NCI-H82 treated with DMSO at 0.1 percent for 48 hours (cell line): Measurements from ENCODE around the gene CREB3L2.
"Not testable (repeated sequence)": the region's sequence is repeated elsewhere in the genome, so short reads cannot be mapped to it uniquely, and the experiment has no call there.

Source experiments
- DNase-seq: peaks from one replicate; lab custom pipeline; 2025; ENCODE audit not compliant: unreplicated experiment; lab: John Stamatoyannopoulos, UW

Gene CREB3L2

DNA sequence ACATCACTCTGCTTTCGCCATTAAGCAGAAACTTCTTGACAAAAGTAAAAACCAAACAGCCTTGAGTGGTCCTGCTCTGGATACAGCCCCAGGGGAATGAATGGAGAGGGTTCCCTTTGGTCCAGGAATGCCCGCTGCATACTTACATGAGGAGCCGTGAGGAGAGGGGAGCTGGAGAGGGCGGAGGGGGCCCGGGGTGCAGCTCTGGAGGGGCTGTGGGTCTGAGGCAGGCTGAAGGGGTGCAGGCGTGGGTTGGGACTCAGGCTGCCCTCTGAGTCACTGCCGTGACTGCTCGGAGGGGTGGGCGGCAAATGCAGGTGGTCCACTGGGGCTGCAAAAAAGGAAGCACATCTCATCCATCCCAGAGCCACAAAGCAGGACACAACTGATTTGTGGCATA lies 93.8 kb downstream of the CREB3L2 start:
- no peak for DNase-seq

DNA sequence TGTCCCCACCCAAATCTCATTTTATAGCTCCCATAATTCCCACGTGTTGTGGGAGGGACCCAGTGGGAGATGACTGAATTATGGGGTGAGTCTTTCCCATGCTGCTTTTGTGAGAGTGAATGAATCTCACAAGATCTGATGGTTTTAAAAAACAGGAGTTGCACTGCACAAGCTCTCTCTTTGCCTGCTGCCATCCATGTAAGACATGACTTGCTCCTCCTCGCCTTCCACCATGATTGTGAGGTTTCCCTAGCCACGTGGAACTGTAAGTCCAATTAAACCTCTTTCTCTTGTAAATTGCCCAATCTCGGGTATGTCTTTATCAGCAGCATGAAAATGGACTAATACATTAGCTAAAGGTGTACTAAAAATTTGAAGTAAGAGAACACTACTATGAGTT lies 95.2 kb downstream of the CREB3L2 start:
- DNase-seq, result not testable (repeated sequence)

DNA sequence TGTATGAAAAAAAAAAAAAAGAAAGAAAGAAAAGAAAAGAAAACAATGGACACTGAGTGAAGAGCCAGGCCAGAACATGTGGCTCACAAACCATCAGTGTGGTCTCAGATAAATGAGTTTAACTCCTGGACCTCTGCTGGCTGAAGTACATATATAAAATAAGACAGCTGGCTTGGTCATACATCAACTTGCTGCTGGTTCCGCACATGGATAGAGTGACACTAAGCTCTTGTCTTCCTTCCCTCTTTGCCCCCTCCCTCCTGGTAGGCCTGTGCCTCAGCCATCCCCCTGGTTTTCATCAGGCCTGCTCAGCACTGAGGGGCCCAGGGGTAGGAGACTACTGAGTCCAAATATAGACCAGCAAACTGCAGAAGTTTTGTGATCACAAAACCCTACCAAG lies 97.1 kb downstream of the CREB3L2 start:
- DNase-seq, result no peak

DNA sequence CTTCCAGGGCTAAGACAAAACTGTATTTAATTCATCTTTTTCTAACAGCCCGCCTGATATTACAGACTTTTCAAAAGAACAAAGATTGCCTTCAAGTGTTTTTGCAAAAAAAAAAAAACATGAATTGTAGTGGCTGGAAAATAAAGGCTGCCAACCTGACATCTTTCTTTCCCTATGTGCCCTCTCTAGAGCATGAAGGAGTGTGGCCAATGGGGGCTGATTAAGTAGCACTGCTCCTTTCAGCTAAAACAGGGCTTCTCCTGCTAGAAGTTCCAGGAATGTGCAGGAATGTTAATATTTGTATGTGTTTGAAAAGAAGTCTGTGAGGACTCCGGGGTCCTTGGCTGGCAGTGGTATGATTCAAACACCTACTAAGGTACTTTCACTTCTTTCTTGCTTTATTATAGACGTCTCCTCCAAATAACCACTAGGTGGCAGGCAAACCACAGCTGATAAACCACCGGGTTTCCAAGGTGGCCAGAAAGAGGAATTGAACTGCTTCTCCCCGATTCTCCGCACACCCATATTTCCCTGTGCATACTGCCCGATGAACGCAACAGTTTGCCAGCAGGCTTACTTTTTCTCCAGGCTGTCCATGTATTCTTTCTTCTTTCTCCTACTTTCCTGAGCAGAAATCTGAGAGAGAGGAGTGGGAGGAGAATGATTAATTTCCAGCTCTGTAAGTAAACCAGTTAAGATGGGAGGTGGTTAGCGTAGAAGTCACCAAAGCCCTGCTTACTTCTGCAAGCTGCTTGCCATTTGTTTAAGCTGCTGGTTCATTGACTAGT lies 98.3 kb downstream of the CREB3L2 start:
- DNase-seq, result peak; percentile 49

DNA sequence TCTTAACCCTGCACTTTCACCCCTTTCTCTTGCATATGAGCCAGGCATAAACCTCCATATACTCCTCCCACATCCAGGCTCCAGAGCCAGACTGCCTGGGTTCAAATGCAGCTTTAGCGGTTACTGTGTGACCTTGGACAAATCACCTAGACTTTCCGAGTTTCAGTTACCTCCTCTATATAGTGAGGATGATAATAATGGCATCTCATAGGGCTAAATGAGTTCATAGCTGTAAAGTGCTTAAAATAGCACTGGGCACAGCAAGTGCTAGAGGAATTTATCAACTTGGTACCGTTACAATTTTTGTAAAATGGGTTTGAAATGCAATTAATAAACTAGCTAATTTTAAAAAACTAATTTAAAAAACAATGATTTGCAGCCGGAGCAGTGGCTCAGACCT lies 101.7 kb downstream of the CREB3L2 start:
- no peak for DNase-seq

DNA sequence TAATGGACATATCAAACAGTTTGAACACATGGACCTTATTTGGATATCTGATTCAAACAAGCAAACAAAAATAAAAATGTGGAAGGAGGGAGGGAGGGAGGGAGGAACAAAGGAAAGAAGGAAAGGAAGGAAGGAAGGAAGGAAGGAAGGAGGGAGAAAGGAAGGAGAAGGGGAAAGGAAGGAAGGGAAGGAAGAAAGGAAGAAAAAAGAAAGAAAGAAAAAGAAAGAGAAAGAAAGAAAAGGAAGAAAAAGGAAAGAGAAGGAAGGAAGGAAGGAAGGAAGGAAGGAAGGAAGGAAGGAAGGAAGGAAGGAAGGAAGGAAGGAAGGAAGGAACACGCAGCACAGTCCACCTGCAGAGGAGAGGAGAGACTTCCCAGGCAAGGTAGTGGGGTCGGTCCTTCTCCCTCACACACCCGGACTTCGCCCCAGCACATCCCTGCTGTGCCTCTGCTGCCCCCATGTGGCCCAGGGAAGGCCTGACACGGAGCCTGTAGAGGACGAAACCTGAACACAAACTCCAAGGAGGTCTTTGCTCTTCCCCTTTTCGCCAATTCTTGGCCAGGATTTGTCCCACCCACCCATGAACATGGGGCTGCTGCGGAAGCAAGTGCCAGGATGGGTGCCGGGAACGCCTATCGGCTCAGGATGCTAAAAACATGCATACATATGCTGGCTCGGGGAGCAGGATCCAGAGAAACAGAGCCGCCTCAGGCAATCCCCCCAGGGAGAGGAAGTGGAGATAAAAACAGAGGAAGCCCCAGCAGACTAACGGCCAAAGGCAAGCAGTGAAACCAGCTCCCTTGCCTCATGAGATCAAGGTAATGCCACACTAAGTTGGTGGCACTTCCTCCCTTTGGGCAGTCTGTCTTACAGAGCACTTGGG lies 102.8 kb downstream of the CREB3L2 start:
- peak; percentile 28 for DNase-seq

DNA sequence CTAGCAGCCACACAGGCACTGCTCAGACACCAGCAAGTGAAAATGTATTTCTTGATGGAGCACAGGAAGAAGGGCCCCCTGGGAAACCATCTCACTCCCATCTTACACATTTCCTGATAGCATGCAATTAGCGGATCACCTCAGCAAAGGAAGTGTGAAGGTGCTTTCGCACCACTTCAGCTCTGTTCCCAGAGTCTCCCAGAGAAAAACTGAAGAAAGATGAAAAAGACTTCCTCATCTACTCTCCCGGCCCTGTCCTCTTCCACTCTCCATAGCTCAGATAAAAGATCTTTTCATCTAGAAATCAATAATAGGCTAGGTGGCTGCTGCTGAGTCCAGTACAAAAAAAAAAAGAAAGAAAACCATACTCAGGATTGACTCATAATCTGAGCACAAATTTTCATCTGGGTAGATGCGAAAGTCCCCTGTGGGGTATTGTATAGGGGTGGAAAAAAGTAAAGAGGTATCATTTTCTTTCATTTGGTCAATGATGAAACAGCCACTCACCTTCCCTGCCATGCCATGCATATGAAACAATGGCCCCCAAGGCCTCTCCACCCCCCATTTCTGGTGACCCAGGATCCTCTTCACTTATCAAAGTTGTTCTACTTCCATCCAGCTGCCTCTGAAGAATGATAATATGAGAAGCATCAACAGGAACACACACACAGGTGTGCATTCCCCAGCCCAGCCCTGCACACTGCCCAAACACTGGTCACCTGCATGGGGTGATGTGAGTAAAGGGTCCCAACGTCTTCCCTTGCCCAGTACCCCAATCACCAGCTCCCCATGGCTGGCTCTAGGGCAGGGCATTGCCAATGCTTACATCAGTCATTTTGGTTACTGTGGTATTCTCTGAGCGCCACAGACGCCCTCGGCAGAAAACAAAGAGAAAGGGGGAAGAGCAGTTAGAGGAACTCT lies 106.3 kb downstream of the CREB3L2 start:
- no peak for DNase-seq

DNA sequence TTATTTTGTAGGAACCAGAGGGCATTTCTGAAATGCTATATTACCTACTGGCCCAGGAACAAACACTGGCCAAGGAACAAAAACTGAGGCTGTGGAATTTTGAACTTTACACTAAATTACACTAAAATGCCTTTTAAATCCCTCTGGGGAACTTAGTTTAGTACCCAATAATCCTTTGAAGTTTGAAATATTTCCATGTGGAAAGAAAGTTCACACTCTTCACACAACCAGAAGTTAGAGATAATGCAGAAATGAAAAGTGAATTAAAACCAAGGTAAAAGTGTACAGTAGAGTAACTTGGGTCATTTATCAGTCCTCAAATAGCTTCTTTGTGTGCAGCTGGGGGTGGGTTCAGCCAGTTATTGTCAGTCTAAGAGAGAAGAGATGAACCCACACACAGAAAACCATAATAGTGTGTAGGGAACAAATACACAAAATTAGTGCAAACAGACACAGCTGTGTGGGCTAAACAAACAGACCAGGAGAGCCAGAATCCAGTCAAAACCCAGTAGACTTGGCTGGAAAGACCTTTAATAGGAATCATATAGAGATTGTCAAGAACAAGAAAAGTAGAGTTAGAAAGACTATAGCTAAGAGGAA lies 108.6 kb downstream of the CREB3L2 start:
- no peak for DNase-seq

DNA sequence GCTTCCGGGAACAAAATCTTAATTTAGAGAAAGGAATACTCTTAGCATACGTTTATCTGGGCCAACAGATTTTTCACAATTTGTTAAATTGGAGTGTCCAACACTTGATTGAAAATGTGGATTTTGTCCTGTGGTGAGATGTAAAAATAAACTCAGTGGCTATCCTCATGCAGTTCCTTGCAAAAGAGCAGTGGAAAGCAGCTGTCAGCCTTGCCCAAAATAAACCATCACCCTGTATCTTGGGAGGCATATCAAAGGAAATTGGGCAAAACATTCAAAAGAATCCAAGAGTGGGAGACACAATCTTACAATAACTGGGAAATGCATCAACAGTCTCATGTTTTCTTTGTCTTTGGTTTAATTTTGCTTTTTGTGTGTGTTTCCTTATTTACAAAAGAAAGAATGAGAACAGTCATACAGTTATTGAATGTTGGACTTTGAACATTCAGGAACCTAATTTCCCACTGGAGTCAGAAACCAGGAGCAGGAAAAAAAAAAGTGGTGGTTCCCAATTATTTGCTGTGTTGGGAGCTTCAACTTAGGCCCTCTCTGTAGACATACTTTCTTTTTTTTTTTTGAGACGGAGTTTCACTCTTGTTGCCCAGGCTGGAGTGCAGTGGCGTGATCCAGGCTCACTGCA lies 110.8 kb downstream of the CREB3L2 start:
- DNase-seq, result no peak

DNA sequence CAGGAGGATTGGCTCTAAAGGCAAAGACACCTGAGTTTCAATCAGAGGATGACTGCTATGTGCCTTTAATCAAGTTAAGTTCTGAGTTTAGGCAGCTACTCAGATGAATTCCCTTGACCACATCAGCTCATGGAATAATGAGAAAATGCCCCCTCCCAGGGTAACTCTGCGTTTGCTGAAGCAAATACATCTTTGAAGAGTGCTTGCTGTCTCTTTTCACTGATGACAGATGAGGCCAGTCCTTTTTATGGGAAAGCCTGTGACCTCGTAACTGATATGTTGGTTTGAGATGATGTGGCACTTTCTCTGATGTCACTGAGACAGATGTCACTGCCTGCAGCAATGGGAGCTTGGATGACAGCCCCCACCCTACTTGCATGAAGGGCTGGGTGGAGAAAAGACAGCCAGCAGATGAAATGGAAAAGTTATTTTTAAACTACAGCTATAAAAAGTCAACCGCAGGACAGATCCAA lies 111.4 kb downstream of the CREB3L2 start:
- no peak for DNase-seq

DNA sequence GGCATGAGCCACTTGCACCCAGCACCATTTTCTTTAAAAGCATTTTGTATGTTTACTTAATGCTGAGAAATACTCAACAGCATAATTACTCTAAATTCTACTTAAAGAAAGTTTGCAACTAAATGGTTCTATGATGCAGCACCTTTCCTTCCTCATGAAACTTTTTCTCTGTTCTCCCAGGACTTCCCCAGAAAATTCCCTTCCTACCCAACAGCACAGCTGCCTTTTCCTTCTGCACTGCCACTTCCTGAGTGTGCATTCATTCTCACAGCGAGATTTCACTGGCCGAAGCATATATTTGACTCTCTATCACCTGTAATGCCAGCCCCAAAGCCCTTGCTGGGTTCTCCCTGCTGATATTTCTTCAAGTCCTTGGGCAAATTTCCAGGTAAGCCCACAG lies 113.6 kb downstream of the CREB3L2 start:
- no peak for DNase-seq

DNA sequence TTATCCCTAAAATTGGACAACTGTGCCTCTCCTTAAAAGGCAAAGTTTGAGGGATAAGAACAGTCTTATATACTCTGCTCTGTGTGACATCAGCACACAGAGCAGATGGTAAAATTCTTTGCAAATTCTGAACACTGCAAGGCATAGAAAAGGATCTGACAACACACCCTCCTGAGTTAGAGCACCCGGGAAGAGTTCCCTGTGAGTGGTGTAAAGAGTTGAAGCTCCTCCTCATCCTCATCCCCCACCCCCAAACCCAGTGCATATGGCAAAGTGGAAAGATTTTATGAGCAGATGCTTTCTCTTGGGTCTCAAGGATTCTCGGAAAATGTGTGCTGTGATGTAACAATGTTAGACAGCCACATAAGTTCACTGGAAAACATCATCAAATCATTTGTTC lies 115.1 kb downstream of the CREB3L2 start:
- DNase-seq, result no peak

DNA sequence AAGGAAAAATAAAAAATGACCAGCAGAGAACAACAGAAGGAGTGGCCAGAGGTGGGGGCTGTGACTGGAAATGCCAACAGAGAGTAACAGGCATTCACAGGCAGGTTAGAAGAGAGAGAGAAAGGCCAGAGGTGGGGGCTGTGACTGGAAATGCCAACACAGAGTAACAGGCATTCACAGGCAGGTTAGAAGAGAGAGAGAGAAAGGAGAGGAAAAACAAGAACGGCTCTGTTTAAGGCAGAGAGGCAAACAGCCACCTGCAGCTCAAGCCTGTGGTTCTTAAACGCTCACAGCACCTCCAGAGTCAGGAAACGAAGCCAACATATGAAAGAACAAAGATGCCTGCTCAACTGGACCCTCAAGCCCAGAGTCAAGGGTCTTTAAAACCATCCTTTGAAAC lies 115.6 kb downstream of the CREB3L2 start:
- no peak for DNase-seq

DNA sequence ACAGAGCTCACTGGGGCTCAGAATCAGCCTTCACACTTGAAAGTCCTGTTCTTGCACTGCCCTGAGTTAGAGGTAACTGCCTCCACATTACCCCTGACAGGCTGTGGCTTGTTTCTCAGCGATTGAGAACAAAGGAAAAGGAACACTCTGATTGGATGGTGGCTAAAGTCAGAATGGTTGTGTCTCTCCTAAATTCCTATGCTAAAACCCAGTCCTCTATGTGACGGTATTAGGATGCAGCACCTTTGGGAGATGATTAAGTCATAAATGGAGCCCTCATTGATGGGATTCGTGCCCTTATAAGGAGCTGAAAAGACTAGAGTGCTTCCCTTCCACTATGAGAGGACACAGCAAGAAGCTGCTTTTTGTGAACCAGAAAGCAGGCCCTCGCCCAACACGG lies 116.2 kb downstream of the CREB3L2 start:
- no peak for DNase-seq

DNA sequence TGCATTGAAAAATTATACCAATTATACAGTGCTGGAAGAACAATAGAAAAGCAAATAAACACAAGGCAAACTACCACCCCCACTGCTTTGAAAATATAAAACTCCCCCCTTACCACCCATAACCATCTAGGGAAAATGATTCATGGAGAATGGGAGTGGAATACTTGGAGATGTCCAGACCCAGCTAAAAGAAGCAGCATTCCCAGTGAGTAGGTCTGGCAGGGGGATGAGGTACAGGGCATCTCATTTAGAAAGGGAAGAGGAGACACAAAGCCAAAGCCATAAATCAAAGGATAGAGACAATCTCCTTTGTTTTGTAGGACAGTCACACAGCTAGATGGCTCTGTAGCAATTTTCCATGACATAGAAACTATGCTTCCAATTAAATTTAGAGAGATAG lies 119.1 kb downstream of the CREB3L2 start:
- DNase-seq, result no peak

DNA sequence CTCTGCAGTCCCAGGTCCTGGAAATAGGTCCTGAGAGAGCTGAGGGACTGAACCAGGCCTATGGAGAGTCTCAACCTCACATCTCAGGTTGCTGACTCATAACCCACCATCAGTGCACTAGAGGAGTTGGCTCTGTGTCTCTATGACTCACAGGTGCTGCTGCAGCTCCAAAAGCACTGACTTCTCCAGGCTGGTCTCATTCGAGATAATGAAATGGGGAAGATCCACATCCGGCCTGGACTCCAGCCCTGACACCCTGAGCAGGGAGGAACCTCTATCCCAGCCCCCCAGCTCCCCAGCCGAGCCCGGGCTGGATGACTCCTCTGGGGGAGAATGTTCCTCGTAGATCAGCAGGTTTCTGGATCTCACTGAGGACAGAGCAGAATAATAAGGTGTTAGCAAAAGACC lies 119.6 kb downstream of the CREB3L2 start:
- no peak for DNase-seq

DNA sequence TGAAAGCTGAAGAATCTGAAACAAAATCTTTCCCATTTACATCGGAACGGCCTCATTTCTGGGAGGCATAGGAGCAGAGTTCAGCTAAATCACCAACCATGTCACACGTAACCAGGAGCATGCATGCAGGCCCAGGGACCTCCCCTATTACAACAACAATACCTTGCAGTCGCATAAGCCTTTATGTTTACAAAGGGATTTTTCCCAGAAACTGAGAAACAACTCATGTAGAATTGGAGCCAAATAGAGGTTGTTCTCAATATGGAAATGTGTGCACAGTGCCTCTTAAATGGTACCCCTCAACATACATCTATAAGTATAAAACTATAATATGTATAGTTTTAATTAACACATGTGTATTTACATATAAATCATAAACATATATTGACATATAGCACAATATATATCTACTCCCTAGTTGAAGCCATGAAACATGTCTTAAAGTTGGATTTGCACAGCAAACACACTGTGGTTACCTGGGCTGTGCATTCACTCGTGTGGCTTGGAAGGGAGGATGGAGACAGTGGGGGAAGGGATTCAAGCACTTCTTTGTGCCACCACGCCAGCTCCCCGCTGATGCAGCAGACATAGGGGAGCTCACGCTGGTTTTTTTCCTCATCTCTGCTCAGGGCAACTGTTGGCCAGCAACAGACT lies 120.2 kb downstream of the CREB3L2 start:
- DNase-seq, result no peak

DNA sequence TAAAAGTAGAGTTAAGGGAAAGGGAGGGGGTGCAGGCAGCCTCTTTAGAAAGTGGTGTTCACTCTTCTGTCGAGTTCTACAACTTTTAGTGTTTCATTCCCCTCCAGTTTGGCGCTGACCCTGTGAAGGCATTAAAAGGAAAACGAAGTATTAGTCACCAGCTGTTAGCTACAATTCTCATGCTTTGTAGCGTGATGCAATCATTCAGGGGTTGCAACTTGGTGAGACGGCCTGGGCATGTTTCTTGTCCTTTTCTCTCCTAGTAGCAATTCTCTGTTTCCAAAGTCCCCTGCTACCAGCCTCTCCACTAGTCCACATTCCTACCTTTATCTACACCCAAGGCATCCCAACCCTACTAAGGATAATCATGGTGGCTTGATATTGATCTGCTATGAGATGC lies 121.5 kb downstream of the CREB3L2 start:
- DNase-seq, result no peak

DNA sequence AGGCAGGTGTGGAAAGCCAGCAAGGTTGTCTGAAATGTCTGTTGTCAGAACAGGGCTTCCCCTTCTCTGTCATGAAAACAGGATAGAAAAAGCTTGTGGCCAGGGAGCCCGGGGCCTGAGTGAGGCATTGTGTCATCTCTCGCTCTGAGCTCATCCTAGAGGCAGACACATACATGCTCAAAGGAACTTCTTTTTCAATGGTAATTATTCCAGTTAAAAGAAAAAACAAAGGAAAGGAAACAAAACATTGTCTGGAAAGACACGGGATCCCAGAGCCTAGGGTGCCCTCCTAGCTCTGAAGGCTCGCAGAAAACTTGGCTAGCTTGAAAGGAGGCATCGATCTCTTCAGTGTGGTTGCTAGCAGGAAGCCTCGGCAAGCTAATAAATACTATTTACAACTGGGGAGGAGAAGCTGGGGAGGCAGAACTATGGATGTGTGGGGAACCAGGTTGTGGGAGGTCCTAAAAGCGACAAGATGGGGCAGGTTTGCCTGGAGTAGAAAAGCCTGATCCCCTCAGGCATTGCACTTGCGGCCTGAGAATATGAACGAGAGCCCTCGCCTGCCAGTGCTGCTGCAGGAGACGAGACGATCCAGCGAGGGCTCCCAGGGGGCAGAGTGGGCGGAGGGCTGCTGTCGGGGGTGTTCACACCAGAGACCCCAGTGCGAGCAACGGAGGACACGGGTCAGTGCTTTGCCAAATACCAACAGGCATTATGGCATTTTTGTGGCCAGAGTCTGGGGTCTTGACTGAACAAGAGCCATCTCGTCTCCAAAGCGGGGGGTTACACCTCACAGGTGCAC lies 122.3 kb downstream of the CREB3L2 start:
- no peak for DNase-seq
